HepG2 (cell line): ENCODE measurements around the gene GMPR. TPM values are rescaled to one million over a fixed set of nuclear protein-coding genes. Genes with fewer than 3 reads are reported as not detected.

ENCODE experiments used
- ATAC-seq: fragments of 200-7000 bp; cut with Tn5 transposase; 3 replicates; pipeline ENCODE4 v1.9.1; 2020; ENCODE audit warnings: mild to moderate bottlenecking, moderate library complexity
- BruUV-seq: library from RNA; stranded (reverse); fragments of 400-500 nt; replicated peaks from 2 replicates; lab custom pipeline; 2021; lab: Mats Ljungman, UMichigan
- CTCF ChIA-PET: fragments of 300-600 bp; formaldehyde crosslinking; extraction: SDS; loops from one replicate; lab custom pipeline; 2021; ENCODE audit warnings: low total read pairs, inconsistent platforms, low intra/inter-chr PET ratio; lab: Yijun Ruan, JAX
- POLR2A ChIA-PET: fragments of 350-600 bp; sonication (Branson Sonifier 250); formaldehyde crosslinking; loops from one replicate; lab custom pipeline; 2020; ENCODE audit warnings: antibody characterized with exemption, inconsistent platforms; lab: Yijun Ruan, JAX
- DNase-seq: peaks from one replicate; pipeline ENCODE4 v3.0.0-alpha.2; 2015; ENCODE audit warnings: low spot score
- FAIRE-seq: peaks from 3 replicates; lab custom pipeline; 2011; peaks lifted over from hg19 to GRCh38; lab: Jason Lieb, UNC
- H2AFZ ChIP-seq: one replicate; pipeline ENCODE4 v1.6.1; 2011; ENCODE audit warnings: low read length, inconsistent platforms
- H3K27ac ChIP-seq: fragments of 300-600 bp; 3 replicates; pipeline ENCODE4 v1.8.0; 2011; ENCODE audit warnings: mixed run types, mild to moderate bottlenecking, mixed read lengths, low read length, inconsistent platforms; ENCODE audit not compliant: insufficient read depth; ENCODE audit errors: extremely low read length
- H3K27me3 ChIP-seq, 2 experiments: fragments of 200-600 bp in 1 of 2; 2 replicates in 1 of 2; 3 replicates in 1 of 2; pipeline versions ENCODE4 v1.6.0 to v1.8.0; 2011; ENCODE audit warnings: low read length in 2 of 2, mild to moderate bottlenecking in 2 of 2, moderate library complexity in 2 of 2, inconsistent platforms in 1 of 2; ENCODE audit not compliant: insufficient read depth in 2 of 2, control insufficient read depth in 1 of 2
- H3K36me3 ChIP-seq, 2 experiments: fragments of 200-600 bp in 1 of 2; replicated peaks in 1 of 2; 2 replicates in 1 of 2; 3 replicates in 1 of 2; pipeline versions ENCODE4 v1.5.1 to v1.8.0; 2011; ENCODE audit warnings: low read length in 2 of 2, inconsistent platforms in 1 of 2; ENCODE audit not compliant: insufficient read depth in 2 of 2, control insufficient read depth in 1 of 2
- H3K4me1 ChIP-seq: 2 replicates; pipeline ENCODE4 v1.5.1; 2012; ENCODE audit warnings: low read length, inconsistent platforms; ENCODE audit not compliant: insufficient read depth
- H3K4me2 ChIP-seq: 2 replicates; pipeline ENCODE4 v1.6.0; 2011; ENCODE audit warnings: low read depth, low read length, inconsistent platforms
- H3K4me3 ChIP-seq, 3 experiments: fragments of 200-600 bp in 1 of 3; sonication (generic), shearing (Covaris generic) in 1 of 3; replicated peaks in 1 of 3; 2 replicates each; pipeline ENCODE4 v1.5.1; 2011 to 2016; ENCODE audit warnings: low read length in 3 of 3, inconsistent platforms in 2 of 3, low read depth in 2 of 3, mild to moderate bottlenecking in 2 of 3, control low read depth in 1 of 3, mixed read lengths in 1 of 3; ENCODE audit not compliant: insufficient read depth in 1 of 3
- H3K79me2 ChIP-seq: one replicate; pipeline ENCODE4 v1.6.1; 2011; ENCODE audit warnings: low read length, inconsistent platforms; ENCODE audit not compliant: insufficient read depth
- H3K9ac ChIP-seq: 2 replicates; pipeline ENCODE4 v1.6.0; 2011; ENCODE audit warnings: mild to moderate bottlenecking, low read depth, low read length, inconsistent platforms; ENCODE audit not compliant: insufficient read depth
- H3K9me3 ChIP-seq: 2 replicates; pipeline ENCODE4 v1.5.1; 2012; ENCODE audit warnings: mild to moderate bottlenecking, low read length
- H4K20me1 ChIP-seq: 2 replicates; pipeline ENCODE4 v1.6.0; 2011; ENCODE audit warnings: inconsistent platforms, mild to moderate bottlenecking, low read length, moderate library complexity; ENCODE audit not compliant: insufficient read depth
- CBX2 ChIP-seq, 2 experiments: fragments of 200-600 bp in 1 of 2; sonication (generic); formaldehyde crosslinking in 1 of 2; IDR thresholded peaks; 2 replicates each; pipeline versions ENCODE4 v1.7.0 to v1.8.1; 2018 to 2022; ENCODE audit warnings: low read depth in 2 of 2, low read length in 1 of 2, mild to moderate bottlenecking in 1 of 2, missing genetic modification reagents in 1 of 2
- CREM ChIP-seq, 2 experiments: sonication (generic) in 1 of 2; formaldehyde crosslinking in 1 of 2; IDR thresholded peaks; 2 replicates each; pipeline versions ENCODE4 v1.4.0 to v1.6.1; 2016 to 2020; ENCODE audit warnings: antibody characterized with exemption in 1 of 2, mild to moderate bottlenecking in 1 of 2, missing genetic modification reagents in 1 of 2
- FIP1L1 ChIP-seq: fragments of 200-400 bp; formaldehyde crosslinking; IDR thresholded peaks from 2 replicates; pipeline ENCODE4 v1.6.1; 2018; ENCODE audit warnings: low read depth, mild to moderate bottlenecking, low read length, moderate library complexity, borderline replicate concordance; ENCODE audit not compliant: insufficient read depth
- HDAC6 ChIP-seq: fragments of 200-600 bp; sonication (generic); IDR thresholded peaks from 2 replicates; pipeline ENCODE4 v1.7.0; 2017; ENCODE audit warnings: mild to moderate bottlenecking, antibody characterized with exemption, low read length, low read depth
- KLF9 ChIP-seq: IDR thresholded peaks from 2 replicates; pipeline ENCODE4 v1.6.1; 2016; ENCODE audit warnings: low read depth
- PITX1 ChIP-seq: sonication (generic); formaldehyde crosslinking; IDR thresholded peaks from 2 replicates; pipeline ENCODE4 v1.5.1; 2020; ENCODE audit warnings: mild to moderate bottlenecking, missing genetic modification reagents
- PRPF4 ChIP-seq: fragments of 200-400 bp; formaldehyde crosslinking; IDR thresholded peaks from 2 replicates; pipeline ENCODE4 v1.6.1; 2016; ENCODE audit warnings: low read length, low read depth; ENCODE audit not compliant: poor library complexity, severe bottlenecking
- SALL2 ChIP-seq: sonication (generic); formaldehyde crosslinking; IDR thresholded peaks from 2 replicates; pipeline ENCODE4 v1.8.1; 2023; ENCODE audit warnings: mild to moderate bottlenecking, missing genetic modification reagents, inconsistent platforms
- ZMYM4 ChIP-seq: sonication (generic); formaldehyde crosslinking; IDR thresholded peaks from 2 replicates; pipeline ENCODE4 v1.8.1; 2023; ENCODE audit warnings: mild to moderate bottlenecking, missing genetic modification reagents
- ZNF530 ChIP-seq: sonication (generic); formaldehyde crosslinking; IDR thresholded peaks from 2 replicates; pipeline ENCODE4 v1.5.0; 2020; ENCODE audit warnings: low read depth, mild to moderate bottlenecking, missing genetic modification reagents
- ZNF83 ChIP-seq: sonication (generic); formaldehyde crosslinking; IDR thresholded peaks from 2 replicates; pipeline ENCODE4 v1.4.0; 2020; ENCODE audit warnings: missing genetic modification reagents, mild to moderate bottlenecking, borderline replicate concordance
- ZZZ3 ChIP-seq: sonication (generic); formaldehyde crosslinking; IDR thresholded peaks from 2 replicates; pipeline ENCODE4 v1.4.0; 2020; ENCODE audit warnings: missing genetic modification reagents, mild to moderate bottlenecking, borderline replicate concordance
- WGBS: methylation state at CpG from one replicate; pipeline ENCODE4 v1.1.6; 2017; ENCODE audit warnings: low lambda C conversion rate; 5-methylcytosine and 5-hydroxymethylcytosine counted together
- in situ Hi-C: cut with HindIII; loops from 2 replicates; pipeline ENCODE4 v1.10.0; 2017; ENCODE audit warnings: low pct_unique_long_range_greater_than_20kb; ENCODE audit not compliant: extremely low pct_ligation_motif_present
- intact Hi-C: fragments of 100-400 bp; cut with micrococcal nuclease; formaldehyde crosslinking; loops from one replicate; pipeline ENCODE4 v1.10.0; 2022; ENCODE audit not compliant: unreplicated experiment
- polyA plus RNA-seq, 8 experiments: library from polyadenylated mRNA; depleted of rRNA in 3 of 8; stranded (reverse) in 7 of 8; unstranded in 1 of 8; fragments of >200 nt; fragmentation: Illumina TruSeq in 4 of 8; extraction: Trizol in 4 of 8; gene quantifications; 2 replicates each; pipeline versions ENCODE4 v1.2.1 to v1.2.3, GENCODE V29; 2011 to 2016; ENCODE audit warnings: low read depth in 4 of 8, missing spikeins in 1 of 8, mixed read lengths in 1 of 8; ENCODE audit not compliant: insufficient read depth in 1 of 8
- total RNA-seq, 5 experiments: library from RNA; depleted of rRNA; stranded (reverse); fragments of >200 nt; fragmentation: Illumina TruSeq; extraction: Trizol; gene quantifications; 2 replicates each; pipeline ENCODE4 v1.2.3, GENCODE V29; 2016; ENCODE audit warnings: low read depth in 1 of 5
- TF ChIP-seq, protein P1 (sequence below): sonication (generic); formaldehyde crosslinking; IDR thresholded peaks from 2 replicates; pipeline ENCODE4 v1.8.0; 2022; ENCODE audit warnings: missing genetic modification reagents, mild to moderate bottlenecking, borderline replicate concordance
- TF ChIP-seq, protein P2 (sequence below): sonication (generic); formaldehyde crosslinking; IDR thresholded peaks from 2 replicates; pipeline ENCODE4 v1.4.0; 2020; ENCODE audit warnings: missing genetic modification reagents, mild to moderate bottlenecking, borderline replicate concordance
- TF ChIP-seq, protein P3 (sequence below): sonication (generic); formaldehyde crosslinking; IDR thresholded peaks from 2 replicates; pipeline ENCODE4 v1.4.0; 2020; ENCODE audit warnings: missing genetic modification reagents

The GMPR gene
- total and polyA plus RNA-seq, 2 of the 13 experiments (the other 11 are each of a cell fraction or from before 2014, with no cell fraction given), result not detected

DNA sequence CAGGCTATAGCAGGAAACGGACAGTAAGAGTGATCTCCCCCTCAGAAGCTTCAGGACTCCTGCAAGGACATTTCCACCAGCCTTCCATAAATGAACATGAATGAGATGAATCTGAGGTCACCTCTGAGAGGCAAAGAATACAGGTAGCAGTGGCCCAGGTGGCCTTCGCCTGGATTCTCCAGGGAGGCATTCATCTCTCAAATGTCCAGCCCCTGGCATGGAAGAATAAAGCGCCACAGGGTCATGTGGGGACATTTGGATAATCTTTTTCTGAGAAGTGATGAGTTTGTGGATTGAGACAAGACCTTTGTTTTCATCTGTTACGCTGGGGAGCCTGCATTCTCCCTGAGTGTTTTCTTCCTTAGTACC is 2.9 kb downstream of the GMPR start:
- 56% methylated on average over 4 of the region's 4 CpGs for WGBS
- ATAC-seq (no peak), DNase-seq (no peak), FAIRE-seq (no peak)
- Histone ChIP-seq H3K4me1 (peaks cover 12% of the 10 kb centered on the region), H3K9ac (no peak overlapping the region), H4K20me1 (no peaks in the 10 kb centered on the region; the same call in 1 of the 2 replicates), H2AFZ (no peak overlapping the region), H3K79me2 (no peaks in the 10 kb centered on the region), H3K27me3 (peaks cover 12 to 77% of the 10 kb centered on the region in 2 experiments), H3K27ac (no peak overlapping the region), H3K36me3 (no peaks in the 10 kb centered on the region), H3K4me3 (no peak overlapping the region), H3K9me3 (no peaks in the 10 kb centered on the region), H3K4me2 (no peak overlapping the region)
- POLR2A ChIA-PET, result no interaction called here
- CTCF ChIA-PET, result no interaction called here
- no peak for TF ChIP-seq CREM (IDR thresholded peaks at IDR 0.05)
- TF ChIP-seq CREM (CRISPR knock-in tag; IDR thresholded peaks at IDR 0.05), result no peak
- TF ChIP-seq ZNF530 (CRISPR knock-in tag), result no peak
- TF ChIP-seq ZZZ3, result no peak
- TF ChIP-seq KLF9 (CRISPR knock-in tag), result no peak
- TF ChIP-seq HDAC6, result no peak
- TF ChIP-seq, protein P1, sequence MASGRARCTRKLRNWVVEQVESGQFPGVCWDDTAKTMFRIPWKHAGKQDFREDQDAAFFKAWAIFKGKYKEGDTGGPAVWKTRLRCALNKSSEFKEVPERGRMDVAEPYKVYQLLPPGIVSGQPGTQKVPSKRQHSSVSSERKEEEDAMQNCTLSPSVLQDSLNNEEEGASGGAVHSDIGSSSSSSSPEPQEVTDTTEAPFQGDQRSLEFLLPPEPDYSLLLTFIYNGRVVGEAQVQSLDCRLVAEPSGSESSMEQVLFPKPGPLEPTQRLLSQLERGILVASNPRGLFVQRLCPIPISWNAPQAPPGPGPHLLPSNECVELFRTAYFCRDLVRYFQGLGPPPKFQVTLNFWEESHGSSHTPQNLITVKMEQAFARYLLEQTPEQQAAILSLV (CRISPR knock-in tag), result no peak
- TF ChIP-seq, protein P2, sequence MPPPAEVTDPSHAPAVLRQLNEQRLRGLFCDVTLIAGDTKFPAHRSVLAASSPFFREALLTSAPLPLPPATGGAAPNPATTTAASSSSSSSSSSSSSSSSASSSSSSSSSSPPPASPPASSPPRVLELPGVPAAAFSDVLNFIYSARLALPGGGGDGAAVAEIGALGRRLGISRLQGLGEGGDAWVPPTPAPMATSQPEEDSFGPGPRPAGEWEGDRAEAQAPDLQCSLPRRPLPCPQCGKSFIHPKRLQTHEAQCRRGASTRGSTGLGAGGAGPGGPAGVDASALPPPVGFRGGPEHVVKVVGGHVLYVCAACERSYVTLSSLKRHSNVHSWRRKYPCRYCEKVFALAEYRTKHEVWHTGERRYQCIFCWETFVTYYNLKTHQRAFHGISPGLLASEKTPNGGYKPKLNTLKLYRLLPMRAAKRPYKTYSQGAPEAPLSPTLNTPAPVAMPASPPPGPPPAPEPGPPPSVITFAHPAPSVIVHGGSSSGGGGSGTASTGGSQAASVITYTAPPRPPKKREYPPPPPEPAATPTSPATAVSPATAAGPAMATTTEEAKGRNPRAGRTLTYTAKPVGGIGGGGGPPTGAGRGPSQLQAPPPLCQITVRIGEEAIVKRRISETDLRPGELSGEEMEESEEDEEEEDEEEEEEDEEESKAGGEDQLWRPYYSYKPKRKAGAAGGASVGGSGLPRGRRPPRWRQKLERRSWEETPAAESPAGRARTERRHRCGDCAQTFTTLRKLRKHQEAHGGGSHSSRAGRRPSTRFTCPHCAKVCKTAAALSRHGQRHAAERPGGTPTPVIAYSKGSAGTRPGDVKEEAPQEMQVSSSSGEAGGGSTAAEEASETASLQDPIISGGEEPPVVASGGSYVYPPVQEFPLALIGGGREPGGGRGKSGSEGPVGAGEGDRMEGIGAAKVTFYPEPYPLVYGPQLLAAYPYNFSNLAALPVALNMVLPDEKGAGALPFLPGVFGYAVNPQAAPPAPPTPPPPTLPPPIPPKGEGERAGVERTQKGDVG (CRISPR knock-in tag), result no peak
- TF ChIP-seq, protein P3, sequence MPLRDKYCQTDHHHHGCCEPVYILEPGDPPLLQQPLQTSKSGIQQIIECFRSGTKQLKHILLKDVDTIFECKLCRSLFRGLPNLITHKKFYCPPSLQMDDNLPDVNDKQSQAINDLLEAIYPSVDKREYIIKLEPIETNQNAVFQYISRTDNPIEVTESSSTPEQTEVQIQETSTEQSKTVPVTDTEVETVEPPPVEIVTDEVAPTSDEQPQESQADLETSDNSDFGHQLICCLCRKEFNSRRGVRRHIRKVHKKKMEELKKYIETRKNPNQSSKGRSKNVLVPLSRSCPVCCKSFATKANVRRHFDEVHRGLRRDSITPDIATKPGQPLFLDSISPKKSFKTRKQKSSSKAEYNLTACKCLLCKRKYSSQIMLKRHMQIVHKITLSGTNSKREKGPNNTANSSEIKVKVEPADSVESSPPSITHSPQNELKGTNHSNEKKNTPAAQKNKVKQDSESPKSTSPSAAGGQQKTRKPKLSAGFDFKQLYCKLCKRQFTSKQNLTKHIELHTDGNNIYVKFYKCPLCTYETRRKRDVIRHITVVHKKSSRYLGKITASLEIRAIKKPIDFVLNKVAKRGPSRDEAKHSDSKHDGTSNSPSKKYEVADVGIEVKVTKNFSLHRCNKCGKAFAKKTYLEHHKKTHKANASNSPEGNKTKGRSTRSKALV, result no peak
- no peak for TF ChIP-seq ZNF83 (CRISPR knock-in tag)
- no peak for TF ChIP-seq CBX2 (IDR thresholded peaks at IDR 0.05; ENCODE audit: low read depth, low read length)
- TF ChIP-seq CBX2 (CRISPR knock-in tag; IDR thresholded peaks at IDR 0.05; ENCODE audit: low read depth), result no peak
- TF ChIP-seq PITX1, result no peak
- TF ChIP-seq FIP1L1, result no peak
- no peak for TF ChIP-seq PRPF4
- no peak for TF ChIP-seq ZMYM4 (CRISPR knock-in tag)
- no peak for TF ChIP-seq SALL2 (CRISPR knock-in tag)
- intact Hi-C loops (no loop called here), in situ Hi-C loops (no loop called here)
- BruUV-seq, result no TSS peak
